ENCODE results near the gene ZFAND3. TPM values are rescaled to one million over a fixed set of nuclear protein-coding genes. Genes with fewer than 3 reads are reported as not detected.

ZFAND3 gene
- total RNA-seq, 1 donor from 2014 or later: 21.2 TPM

GRCh38 chr6:38172739-38173410, 353.3 kb downstream of the ZFAND3 start:
- FAIRE-seq: no peak
- DNase-seq (ENCODE audit: low spot score in 2 of 2): no peak

GRCh38 chr6:38173909-38174308, 354.4 kb downstream of the ZFAND3 start:
- FAIRE-seq: no peak
- no peak for DNase-seq (ENCODE audit: low spot score in 2 of 2)

GRCh38 chr6:38174315-38174714, 354.8 kb downstream of the ZFAND3 start:
- DNase-seq (ENCODE audit: low spot score in 2 of 2) (no peak), FAIRE-seq (no peak)

GRCh38 chr6:38174806-38175495, 355.4 kb downstream of the ZFAND3 start:
- DNase-seq (ENCODE audit: low spot score in 2 of 2) (no peak), FAIRE-seq (no peak)

GRCh38 chr6:38175786-38176185, 356.3 kb downstream of the ZFAND3 start:
- no peak for DNase-seq (ENCODE audit: low spot score in 2 of 2)
- FAIRE-seq: no peak

- DNase-seq (ENCODE audit: low spot score in 2 of 2) (no peak), FAIRE-seq (no peak)
Measured at GRCh38 chr6:38176797-38177751, 357.5 kb downstream of the ZFAND3 start.

GRCh38 chr6:38177882-38178583, 358.5 kb downstream of the ZFAND3 start:
- FAIRE-seq (no peak), DNase-seq (ENCODE audit: low spot score in 2 of 2) (no peak)

- DNase-seq (ENCODE audit: low spot score in 2 of 2) (no peak), FAIRE-seq (no peak)
Measured at GRCh38 chr6:38178584-38178886, 359.0 kb downstream of the ZFAND3 start.

GRCh38 chr6:38179300-38179699, 359.8 kb downstream of the ZFAND3 start:
- DNase-seq (ENCODE audit: low spot score in 2 of 2) (no peak), FAIRE-seq (no peak)

GRCh38 chr6:38179794-38180430, 360.4 kb downstream of the ZFAND3 start:
- FAIRE-seq: no peak
- DNase-seq (ENCODE audit: low spot score in 2 of 2): no peak

- no peak for FAIRE-seq
Measured at GRCh38 chr6:38180586-38180985, 361.1 kb downstream of the ZFAND3 start.

GRCh38 chr6:38182426-38182825, 362.9 kb downstream of the ZFAND3 start:
- FAIRE-seq: no peak
- DNase-seq (ENCODE audit: low spot score in 2 of 2): no peak

More at GRCh38 chr6:38180586-38180985, 361.1 kb downstream of the ZFAND3 start:
- DNase-seq (ENCODE audit: low spot score in 2 of 2): no peak

GRCh38 chr6:38183856-38184584, 364.5 kb downstream of the ZFAND3 start:
- no peak for DNase-seq (ENCODE audit: low spot score in 2 of 2)
- no peak for FAIRE-seq

GRCh38 chr6:38184585-38185080, 365.1 kb downstream of the ZFAND3 start:
- DNase-seq (ENCODE audit: low spot score in 2 of 2) (no peak), FAIRE-seq (no peak)

GRCh38 chr6:38185244-38185643, 365.7 kb downstream of the ZFAND3 start:
- FAIRE-seq: no peak

GRCh38 chr6:38185752-38186151, 366.2 kb downstream of the ZFAND3 start:
- DNase-seq (ENCODE audit: low spot score in 2 of 2): no peak
- FAIRE-seq: no peak

More at GRCh38 chr6:38185244-38185643, 365.7 kb downstream of the ZFAND3 start:
- DNase-seq (ENCODE audit: low spot score in 2 of 2): no peak

- DNase-seq (ENCODE audit: low spot score in 2 of 2) (no peak), FAIRE-seq (no peak)
Measured at GRCh38 chr6:38187325-38187724, 367.8 kb downstream of the ZFAND3 start.

GRCh38 chr6:38187811-38188590, 368.5 kb downstream of the ZFAND3 start:
- DNase-seq (ENCODE audit: low spot score in 2 of 2) (no peak), FAIRE-seq (no peak)

All from frontal cortex (tissue), 4 donors.